Rectal smooth muscle tissue (tissue), 1 donor: ENCODE measurements around the gene BCOR.
A peak's percentile ranks its signal among the peaks of the same experiment; 100 is the strongest.

Source experiments
- H3K27ac ChIP-seq: one replicate; pipeline ENCODE4 v1.7.0; 2013; ENCODE audit warnings: low read depth, low read length, inconsistent platforms
- H3K27me3 ChIP-seq: one replicate; pipeline ENCODE4 v1.7.0; 2013; ENCODE audit warnings: low read length; ENCODE audit not compliant: control insufficient read depth, insufficient read depth
- H3K36me3 ChIP-seq: one replicate; pipeline ENCODE4 v1.7.0; 2013; ENCODE audit warnings: low read length; ENCODE audit not compliant: control insufficient read depth, insufficient read depth
- H3K4me1 ChIP-seq: one replicate; pipeline ENCODE4 v1.7.0; 2013; ENCODE audit warnings: low read length; ENCODE audit not compliant: control insufficient read depth, insufficient read depth
- H3K4me3 ChIP-seq: one replicate; pipeline ENCODE4 v1.7.0; 2013; ENCODE audit warnings: low read length
- H3K9ac ChIP-seq: one replicate; pipeline ENCODE4 v1.7.0; 2013; ENCODE audit warnings: low read length

Gene BCOR

GRCh38 chrX:40100537-40101429 is 3.0 kb upstream of the BCOR start:
- Histone ChIP-seq H3K36me3 (no peaks in the 10 kb centered on the region), H3K4me1 (peaks cover 6% of the 10 kb centered on the region), H3K27ac (peak overlapping the region; percentile 77), H3K27me3 (peaks cover 2% of the 10 kb centered on the region), H3K9ac (no peak overlapping the region), H3K4me3 (no peak overlapping the region)

DNA sequence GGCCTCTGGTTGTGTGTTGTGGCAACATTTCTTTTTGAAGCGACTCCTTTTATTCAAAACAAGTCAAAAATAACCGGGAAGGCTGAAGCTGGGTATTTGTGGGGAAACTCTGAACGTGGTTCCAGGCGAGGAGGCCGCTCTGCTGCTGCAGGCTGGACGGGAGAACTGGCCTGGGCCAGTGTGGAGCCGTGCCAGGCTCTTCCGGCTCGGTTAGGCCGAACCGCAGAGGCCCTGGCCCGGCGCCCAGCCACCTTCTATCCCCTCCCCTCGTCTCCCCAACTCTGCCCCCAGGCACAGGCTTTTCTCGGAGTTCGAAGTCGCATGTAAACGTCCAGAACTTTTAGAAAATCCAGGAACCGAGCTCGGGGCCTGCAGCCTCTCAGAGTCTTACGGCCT is 2.4 kb upstream of the BCOR start:
- Histone ChIP-seq H3K4me3 (no peak overlapping the region), H3K9ac (no peak overlapping the region), H3K36me3 (no peaks in the 10 kb centered on the region), H3K4me1 (peaks cover 6% of the 10 kb centered on the region), H3K27me3 (peaks cover 4% of the 10 kb centered on the region), H3K27ac (peak overlapping the region; percentile 77)

DNA sequence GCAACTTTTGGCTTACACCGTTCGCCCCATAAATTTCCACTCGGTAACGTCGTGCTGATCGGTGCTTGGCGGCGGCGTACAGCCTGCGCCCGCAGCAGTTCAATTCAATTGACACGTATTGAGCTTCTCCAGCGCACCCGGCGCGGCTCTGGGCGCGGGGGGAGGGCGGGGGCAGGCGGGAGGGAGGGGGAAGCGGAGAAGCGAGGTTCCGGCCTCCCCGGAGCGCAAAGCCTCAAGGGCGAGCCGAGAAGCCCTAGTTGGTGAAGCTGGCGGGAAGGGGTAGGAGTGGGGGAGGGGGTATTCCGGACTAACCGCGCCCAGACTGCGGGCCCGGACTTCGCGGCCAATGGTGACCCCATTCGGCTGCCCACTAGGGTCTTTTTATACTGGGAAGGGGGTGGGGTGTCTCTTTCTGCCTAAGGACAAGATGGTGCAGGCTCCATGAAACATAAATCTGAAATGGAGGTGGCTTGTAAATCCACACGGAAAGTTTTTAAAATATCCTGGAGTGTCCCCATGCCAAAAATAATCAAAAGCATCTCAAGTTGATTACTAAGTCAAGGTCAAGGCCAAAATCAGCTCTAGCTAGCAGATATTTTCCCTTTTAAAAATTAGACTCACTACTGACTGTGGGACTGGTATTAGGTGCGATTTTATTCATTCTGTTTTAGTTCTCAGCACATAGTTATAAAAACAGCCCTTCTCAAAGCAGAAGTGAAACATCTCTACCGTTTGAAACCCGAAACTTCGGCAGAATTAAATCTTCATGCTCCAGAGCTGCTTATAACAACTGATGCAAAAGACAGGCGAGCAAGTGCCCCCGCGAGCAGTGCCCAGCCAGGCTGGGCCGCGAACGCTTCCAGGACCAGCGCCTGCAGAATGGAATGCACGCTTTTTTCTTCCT is 1.5 kb upstream of the BCOR start:
- no peak overlapping the region for H3K9ac ChIP-seq
- no peaks in the 10 kb centered on the region for H3K36me3 ChIP-seq
- peak overlapping the region; percentile 81 for H3K27ac ChIP-seq
- peaks cover 4% of the 10 kb centered on the region for H3K27me3 ChIP-seq
- H3K4me1 ChIP-seq: peaks cover 9% of the 10 kb centered on the region
- peak overlapping the region; percentile 70 for H3K4me3 ChIP-seq

GRCh38 chrX:40098264-40099054 is 701 bp upstream of the BCOR start:
- peak overlapping the region; percentile 81 for H3K27ac ChIP-seq
- H3K27me3 ChIP-seq: peaks cover 4% of the 10 kb centered on the region
- no peaks in the 10 kb centered on the region for H3K36me3 ChIP-seq
- peak overlapping the region; percentile 70 for H3K4me3 ChIP-seq
- H3K9ac ChIP-seq: peak overlapping the region; percentile 49
- peaks cover 9% of the 10 kb centered on the region for H3K4me1 ChIP-seq

GRCh38 chrX:40097141-40097503 is 636 bp downstream of the BCOR start:
- H3K9ac ChIP-seq: no peak overlapping the region
- peak overlapping the region; percentile 65 for H3K4me3 ChIP-seq
- H3K36me3 ChIP-seq: no peaks in the 10 kb centered on the region
- peaks cover 9% of the 10 kb centered on the region for H3K4me1 ChIP-seq
- peaks cover 4% of the 10 kb centered on the region for H3K27me3 ChIP-seq
- H3K27ac ChIP-seq: peak overlapping the region; percentile 27

- Histone ChIP-seq H3K4me1 (peaks cover 9% of the 10 kb centered on the region), H3K27me3 (peaks cover 4% of the 10 kb centered on the region), H3K36me3 (no peaks in the 10 kb centered on the region), H3K9ac (no peak overlapping the region), H3K27ac (peak overlapping the region; percentile 72), H3K4me3 (peak overlapping the region; percentile 65)
Observed at GRCh38 chrX:40096395-40097091, 1.2 kb downstream of the BCOR start.

DNA sequence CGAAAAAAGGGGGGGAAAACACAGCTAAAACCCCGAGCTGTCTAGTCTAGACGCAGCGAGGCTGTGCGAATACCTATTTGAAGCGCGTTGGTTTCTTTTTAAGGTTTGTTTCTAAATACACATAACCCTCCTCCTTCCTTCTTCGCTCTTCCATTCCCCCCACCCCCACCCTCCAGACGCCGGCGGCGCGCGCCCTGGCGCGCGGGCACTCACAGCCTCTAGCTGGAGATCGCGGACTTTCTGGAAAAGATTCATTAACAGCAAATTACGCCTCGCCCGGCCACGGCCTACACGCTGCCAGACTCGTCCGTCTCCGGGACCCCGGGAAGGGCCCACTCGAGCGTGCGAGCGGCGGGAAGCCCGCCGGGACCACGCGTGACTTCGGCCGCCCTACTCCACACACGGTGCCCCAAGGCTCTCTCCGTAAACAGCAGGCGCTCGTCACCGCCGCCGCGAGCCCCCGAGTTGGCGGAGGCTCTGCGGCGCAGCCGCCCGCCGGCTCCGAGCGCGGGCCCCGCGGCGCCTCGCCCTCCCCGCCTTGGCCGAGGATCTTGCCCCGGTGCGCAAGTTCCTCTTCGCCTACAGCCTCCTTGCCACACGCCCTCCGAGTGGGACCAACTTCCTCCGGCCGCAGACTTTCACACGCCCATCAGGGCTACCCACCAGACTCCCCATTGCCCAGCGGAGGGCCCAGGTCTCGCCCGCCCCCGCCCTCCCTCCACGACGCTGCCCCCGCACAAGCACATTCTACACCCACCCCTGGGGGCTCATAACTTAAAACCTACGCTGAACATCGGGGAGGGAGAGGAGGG is 2.0 kb downstream of the BCOR start:
- Histone ChIP-seq H3K4me3 (peak overlapping the region; percentile 65), H3K27ac (peak overlapping the region; percentile 72), H3K4me1 (peaks cover 11% of the 10 kb centered on the region), H3K9ac (no peak overlapping the region), H3K27me3 (peaks cover 4% of the 10 kb centered on the region), H3K36me3 (no peaks in the 10 kb centered on the region)

- Histone ChIP-seq H3K4me1 (peaks cover 12% of the 10 kb centered on the region), H3K36me3 (no peaks in the 10 kb centered on the region), H3K9ac (no peak overlapping the region), H3K27me3 (peaks cover 4% of the 10 kb centered on the region), H3K27ac (peak overlapping the region; percentile 55), H3K4me3 (peak overlapping the region; percentile 65)
Observed at GRCh38 chrX:40094900-40095582, 2.7 kb downstream of the BCOR start.

DNA sequence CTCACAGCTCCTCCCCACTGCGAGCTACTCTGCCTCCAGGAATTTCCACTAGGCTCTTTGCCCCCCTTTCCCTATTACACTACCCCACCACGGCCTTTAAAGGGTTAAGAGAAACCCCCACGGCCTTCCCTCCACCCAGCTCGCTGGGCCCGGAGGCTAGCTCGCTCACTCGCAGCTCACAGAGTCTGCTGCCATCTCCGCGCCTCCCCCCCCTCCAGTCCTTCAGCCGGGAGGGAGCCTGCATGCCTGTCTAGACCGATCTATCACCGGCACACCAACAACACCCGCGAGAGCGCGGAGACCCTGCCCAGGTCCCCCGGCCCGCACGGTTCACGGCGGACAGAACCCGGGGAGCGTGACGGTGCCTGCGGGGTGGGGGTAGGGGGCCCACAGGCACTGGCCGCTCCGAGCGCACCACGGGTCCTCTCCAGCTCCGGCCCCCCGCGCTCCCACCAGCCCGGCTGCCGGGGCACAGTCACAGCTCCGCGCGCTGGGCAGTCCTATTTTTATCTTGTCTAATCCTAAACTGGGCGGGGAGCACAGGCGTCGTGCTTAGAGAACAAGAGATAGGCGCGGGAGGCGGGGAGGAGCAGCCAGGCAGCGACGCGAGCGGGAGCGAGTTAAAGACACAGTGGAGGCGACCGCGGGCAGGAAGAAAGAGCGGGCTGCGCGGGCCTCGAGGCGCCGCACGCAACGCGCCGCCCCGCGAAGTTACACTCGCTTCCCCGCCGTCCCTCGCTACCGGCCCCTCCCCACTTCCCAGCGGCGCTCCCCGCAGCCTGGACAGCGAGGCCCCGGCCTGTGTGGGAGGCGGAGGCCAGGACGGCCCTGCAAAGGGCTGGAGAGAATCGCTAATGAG is 3.5 kb downstream of the BCOR start:
- Histone ChIP-seq H3K27me3 (peaks cover 4% of the 10 kb centered on the region), H3K27ac (peak overlapping the region; percentile 55), H3K9ac (peak overlapping the region; percentile 40), H3K4me1 (peaks cover 6% of the 10 kb centered on the region), H3K36me3 (no peaks in the 10 kb centered on the region), H3K4me3 (peak overlapping the region; percentile 65)

GRCh38 chrX:40093586-40093985 is 4.2 kb downstream of the BCOR start:
- no peaks in the 10 kb centered on the region for H3K36me3 ChIP-seq
- H3K4me1 ChIP-seq: peaks cover 6% of the 10 kb centered on the region
- H3K4me3 ChIP-seq: peak overlapping the region; percentile 65
- peaks cover 4% of the 10 kb centered on the region for H3K27me3 ChIP-seq
- H3K9ac ChIP-seq: no peak overlapping the region
- no peak overlapping the region for H3K27ac ChIP-seq
